ENCODE results near the gene AGAP5.

DNA sequence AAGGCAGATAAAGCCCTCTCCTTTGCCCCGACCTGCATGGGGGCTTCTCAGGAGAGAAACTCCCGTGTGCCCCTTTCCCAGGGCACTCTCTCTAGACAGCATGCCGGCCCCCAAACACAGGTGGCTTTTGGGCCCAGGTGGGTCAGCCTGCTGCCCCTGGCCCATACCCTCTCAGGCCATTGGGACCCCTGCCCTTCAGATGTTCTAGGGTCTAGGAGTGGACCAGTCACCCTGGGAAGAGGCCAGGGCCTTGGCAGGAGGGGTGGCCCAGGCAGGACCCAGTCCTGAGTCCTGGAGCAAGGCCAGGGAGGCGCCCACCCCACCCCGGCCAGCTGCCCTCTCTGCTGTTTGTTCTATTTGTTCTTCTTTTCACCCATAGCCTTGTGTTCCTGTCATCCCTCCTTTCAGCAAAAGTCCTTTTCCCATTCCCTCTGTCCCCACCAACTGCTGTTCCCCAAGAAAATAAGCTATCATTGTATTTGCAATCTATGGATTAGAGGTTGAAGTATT is 36.9 kb upstream of the AGAP5 start:
- TF ChIP-seq, protein P1, sequence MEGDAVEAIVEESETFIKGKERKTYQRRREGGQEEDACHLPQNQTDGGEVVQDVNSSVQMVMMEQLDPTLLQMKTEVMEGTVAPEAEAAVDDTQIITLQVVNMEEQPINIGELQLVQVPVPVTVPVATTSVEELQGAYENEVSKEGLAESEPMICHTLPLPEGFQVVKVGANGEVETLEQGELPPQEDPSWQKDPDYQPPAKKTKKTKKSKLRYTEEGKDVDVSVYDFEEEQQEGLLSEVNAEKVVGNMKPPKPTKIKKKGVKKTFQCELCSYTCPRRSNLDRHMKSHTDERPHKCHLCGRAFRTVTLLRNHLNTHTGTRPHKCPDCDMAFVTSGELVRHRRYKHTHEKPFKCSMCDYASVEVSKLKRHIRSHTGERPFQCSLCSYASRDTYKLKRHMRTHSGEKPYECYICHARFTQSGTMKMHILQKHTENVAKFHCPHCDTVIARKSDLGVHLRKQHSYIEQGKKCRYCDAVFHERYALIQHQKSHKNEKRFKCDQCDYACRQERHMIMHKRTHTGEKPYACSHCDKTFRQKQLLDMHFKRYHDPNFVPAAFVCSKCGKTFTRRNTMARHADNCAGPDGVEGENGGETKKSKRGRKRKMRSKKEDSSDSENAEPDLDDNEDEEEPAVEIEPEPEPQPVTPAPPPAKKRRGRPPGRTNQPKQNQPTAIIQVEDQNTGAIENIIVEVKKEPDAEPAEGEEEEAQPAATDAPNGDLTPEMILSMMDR (IDR thresholded peaks at IDR 0.05; ENCODE audit: control extremely low read depth in 1 of 3, insufficient read depth in 1 of 3, low read depth in 1 of 3, low read length in 3 of 3), result no peak
- TF ChIP-seq EZH2 (IDR thresholded peaks at IDR 0.05; ENCODE audit: low read depth, low read length, severe bottlenecking) (no peak), POLR2AphosphoS5 (IDR thresholded peaks at IDR 0.05; ENCODE audit: low read depth, low read length) (no peak), BCL11A (IDR thresholded peaks at IDR 0.05; ENCODE audit: low read depth in 2 of 2, low read length in 2 of 2) (no peak), POLR2A (IDR thresholded peaks at IDR 0.05; ENCODE audit: control extremely low read depth in 1 of 2, low read depth in 2 of 2, low read length in 2 of 2) (no peak), MAX (IDR thresholded peaks at IDR 0.05) (no peak), SIN3A (conservative IDR thresholded peaks at IDR 0.05 in 1 of 2, IDR thresholded peaks at IDR 0.05 in 1 of 2; ENCODE audit: low read depth in 1 of 2, low read length in 2 of 2) (no peak), CBX5 (IDR thresholded peaks at IDR 0.05; ENCODE audit: low read depth, low read length) (no peak), TAF1 (IDR thresholded peaks at IDR 0.05; ENCODE audit: low read depth, low read length) (no peak), JUN (IDR thresholded peaks at IDR 0.05; ENCODE audit: low read depth, low read length) (no peak), YY1 (IDR thresholded peaks at IDR 0.05; ENCODE audit: low read depth, low read length) (no peak), EP300 (IDR thresholded peaks at IDR 0.05; ENCODE audit: borderline replicate concordance in 1 of 2, low read depth in 2 of 2, low read length in 2 of 2) (no peak), EGR1 (IDR thresholded peaks at IDR 0.05; ENCODE audit: borderline replicate concordance, low read depth, low read length) (no peak), SRF (IDR thresholded peaks at IDR 0.05; ENCODE audit: low read depth, low read length) (no peak)
